SU-DHL-6 (cell line): ENCODE results near the gene SF3B2.

Source experiments
- CTCF ChIP-seq: fragments of 200-600 bp; sonication (generic); IDR thresholded peaks from one replicate; pipeline ENCODE4 v1.5.1; 2017; ENCODE audit warnings: antibody characterized with exemption, mild to moderate bottlenecking, low read length, moderate library complexity; ENCODE audit not compliant: insufficient read depth, poor library complexity, severe bottlenecking
- EZH2phosphoT487 ChIP-seq: fragments of 200-600 bp; sonication (generic), shearing (Covaris generic); conservative IDR thresholded peaks from 2 replicates; pipeline ENCODE4 v1.6.1; 2018; ENCODE audit warnings: mild to moderate bottlenecking, antibody characterized with exemption, low read length, moderate library complexity, mixed read lengths

GRCh38 chr11:66036334-66036710 is 15.8 kb upstream of the SF3B2 start:
- no peak for TF ChIP-seq CTCF
- no peak for TF ChIP-seq EZH2phosphoT487
